Measurements from ENCODE around the gene FAAP20. TPM values are rescaled to one million over a fixed set of nuclear protein-coding genes. Genes with fewer than 3 reads are reported as not detected.

Gene FAAP20
- total and polyA plus RNA-seq, 10 of the 15 experiments (the other 5 are each of a cell fraction or from before 2014, with no cell fraction given), result 0.79 to 91.8 (median 20.9) TPM

DNA sequence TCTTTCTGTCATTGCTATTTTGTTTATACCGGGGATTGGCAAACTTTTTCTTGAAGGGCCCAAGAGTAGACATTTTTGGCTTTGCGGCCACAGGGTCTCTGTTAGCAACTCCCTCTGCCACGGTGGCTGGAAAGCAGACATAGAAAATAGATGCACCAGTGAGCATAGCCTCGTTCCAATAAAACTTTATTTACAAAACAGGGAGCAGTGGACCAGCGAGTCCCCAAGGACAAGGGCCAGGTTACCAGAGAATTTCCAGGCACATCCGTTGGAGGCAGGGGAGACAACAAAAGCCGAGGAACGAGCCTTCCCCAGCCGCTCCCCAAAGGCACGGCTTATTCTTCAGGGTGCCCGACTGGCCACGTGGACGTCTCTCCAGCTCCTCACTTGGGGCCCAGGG, 26.5 kb downstream of the FAAP20 start:
- ChIA-PET RAD21 (ENCODE audit: unreplicated experiment) (no interaction called here), SMC1A (ENCODE audit: uncharacterized antibody, unreplicated experiment) (no interaction called here), CTCF (no interaction called here), POLR2A (no interaction called here)
- BruUV-seq (replicated peaks), result no TSS peak
- no peak overlapping the region for H3K4me2 ChIP-seq (ENCODE audit: control insufficient read depth, insufficient read depth)
- ATAC-seq (no peak), DNase-seq (ENCODE audit: low read depth, low spot score) (no peak), FAIRE-seq (no peak)
- no peak for TF ChIP-seq RBBP5 (conservative IDR thresholded peaks at IDR 0.05)
- TF ChIP-seq NR2C2 (IDR thresholded peaks at IDR 0.05; ENCODE audit: borderline replicate concordance, control insufficient read depth, insufficient read length, low read depth), result no peak
- no peak for TF ChIP-seq MEF2B (IDR thresholded peaks at IDR 0.05; ENCODE audit: partially characterized antibody, poor library complexity, severe bottlenecking)
- no peaks in the 10 kb centered on the region; the same call in 1 of the 3 replicates for H3K9me3 ChIP-seq (replicated peaks; ENCODE audit: control insufficient read depth, insufficient read depth, low read length)
- intact Hi-C loops (cut with micrococcal nuclease; ENCODE audit: unreplicated experiment), result no loop called here
- no peaks in the 10 kb centered on the region for H3K4me1 ChIP-seq (ENCODE audit: control insufficient read depth, insufficient read depth, low read length)
- H3K4me3 ChIP-seq, result no peak overlapping the region
- H4K20me1 ChIP-seq (ENCODE audit: control insufficient read depth, insufficient read depth), result no peaks in the 10 kb centered on the region
- H3K27ac ChIP-seq (ENCODE audit: control insufficient read depth, insufficient read depth), result no peak overlapping the region
- in situ Hi-C loops (cut with MboI), result no loop called here
- 80% methylated on average over 13 of the region's 13 CpGs for WGBS (ENCODE audit: insufficient coverage, insufficient replicate concordance, low lambda C conversion rate, missing lambda C conversion rate)
- H2AFZ ChIP-seq (ENCODE audit: control insufficient read depth, low read depth, low read length), result no peak overlapping the region
- H3K79me2 ChIP-seq (ENCODE audit: control insufficient read depth, insufficient read depth, low read length), result no peaks in the 10 kb centered on the region
- no peaks in the 10 kb centered on the region for H3K27me3 ChIP-seq (replicated peaks in 1 of 2; ENCODE audit: control insufficient read depth in 2 of 2, insufficient read depth in 2 of 2, low read length in 1 of 2)
- no peaks in the 10 kb centered on the region; a peak in 1 of 4 replicates for H3K36me3 ChIP-seq (ENCODE audit: control insufficient read depth in 2 of 2, insufficient read depth in 2 of 2, low read length in 1 of 2)
- H3K9ac ChIP-seq (ENCODE audit: control insufficient read depth, insufficient read depth, low read length), result no peak overlapping the region

DNA sequence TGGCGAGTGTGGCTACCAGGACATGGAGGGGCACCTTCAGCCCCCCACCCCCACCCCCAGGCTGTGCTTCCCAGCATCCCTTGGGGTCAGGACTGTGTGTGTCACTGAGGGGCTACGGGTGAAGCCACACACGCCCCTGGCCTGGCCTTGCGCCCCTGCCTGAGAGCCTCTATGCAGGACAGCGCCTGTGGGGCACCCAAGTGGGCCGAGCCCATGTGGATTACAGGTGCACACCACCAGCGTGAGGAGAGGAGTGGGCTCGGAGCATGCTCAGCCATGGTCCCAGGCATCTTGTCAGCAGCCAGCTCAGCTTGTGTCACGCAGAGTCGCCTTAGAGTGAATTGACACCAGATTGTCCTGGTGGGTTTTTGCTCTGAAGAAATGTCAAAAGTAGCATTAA, 27.9 kb downstream of the FAAP20 start:
- Histone ChIP-seq H3K4me1 (ENCODE audit: control insufficient read depth, insufficient read depth, low read length) (no peaks in the 10 kb centered on the region), H3K27ac (ENCODE audit: control insufficient read depth, insufficient read depth) (no peak overlapping the region), H3K4me2 (ENCODE audit: control insufficient read depth, insufficient read depth) (no peak overlapping the region), H3K9ac (ENCODE audit: control insufficient read depth, insufficient read depth, low read length) (no peak overlapping the region), H4K20me1 (ENCODE audit: control insufficient read depth, insufficient read depth) (no peaks in the 10 kb centered on the region), H3K79me2 (ENCODE audit: control insufficient read depth, insufficient read depth, low read length) (no peaks in the 10 kb centered on the region), H3K9me3 (replicated peaks; ENCODE audit: control insufficient read depth, insufficient read depth, low read length) (no peaks in the 10 kb centered on the region; the same call in 1 of the 3 replicates), H2AFZ (ENCODE audit: control insufficient read depth, low read depth, low read length) (no peak overlapping the region), H3K27me3 (replicated peaks in 1 of 2; ENCODE audit: control insufficient read depth in 2 of 2, insufficient read depth in 2 of 2, low read length in 1 of 2) (no peaks in the 10 kb centered on the region), H3K4me3 (no peak overlapping the region), H3K36me3 (ENCODE audit: control insufficient read depth in 2 of 2, insufficient read depth in 2 of 2, low read length in 1 of 2) (no peaks in the 10 kb centered on the region; a peak in 1 of 4 replicates)
- RAD21 ChIA-PET (ENCODE audit: unreplicated experiment), result no interaction called here
- CTCF ChIA-PET, result no interaction called here
- ATAC-seq, result no peak
- SMC1A ChIA-PET (ENCODE audit: uncharacterized antibody, unreplicated experiment), result no interaction called here
- no peak for FAIRE-seq
- 72% methylated on average over 10 of the region's 10 CpGs for WGBS (ENCODE audit: insufficient coverage, insufficient replicate concordance, low lambda C conversion rate, missing lambda C conversion rate)
- no TSS peak for BruUV-seq (replicated peaks)
- intact Hi-C loops (cut with micrococcal nuclease; ENCODE audit: unreplicated experiment) (no loop called here), in situ Hi-C loops (cut with MboI) (no loop called here)
- POLR2A ChIA-PET, result no interaction called here
- DNase-seq (ENCODE audit: low read depth, low spot score), result no peak
- TF ChIP-seq HDGF (IDR thresholded peaks at IDR 0.05), result no peak
- TF ChIP-seq, protein P1, sequence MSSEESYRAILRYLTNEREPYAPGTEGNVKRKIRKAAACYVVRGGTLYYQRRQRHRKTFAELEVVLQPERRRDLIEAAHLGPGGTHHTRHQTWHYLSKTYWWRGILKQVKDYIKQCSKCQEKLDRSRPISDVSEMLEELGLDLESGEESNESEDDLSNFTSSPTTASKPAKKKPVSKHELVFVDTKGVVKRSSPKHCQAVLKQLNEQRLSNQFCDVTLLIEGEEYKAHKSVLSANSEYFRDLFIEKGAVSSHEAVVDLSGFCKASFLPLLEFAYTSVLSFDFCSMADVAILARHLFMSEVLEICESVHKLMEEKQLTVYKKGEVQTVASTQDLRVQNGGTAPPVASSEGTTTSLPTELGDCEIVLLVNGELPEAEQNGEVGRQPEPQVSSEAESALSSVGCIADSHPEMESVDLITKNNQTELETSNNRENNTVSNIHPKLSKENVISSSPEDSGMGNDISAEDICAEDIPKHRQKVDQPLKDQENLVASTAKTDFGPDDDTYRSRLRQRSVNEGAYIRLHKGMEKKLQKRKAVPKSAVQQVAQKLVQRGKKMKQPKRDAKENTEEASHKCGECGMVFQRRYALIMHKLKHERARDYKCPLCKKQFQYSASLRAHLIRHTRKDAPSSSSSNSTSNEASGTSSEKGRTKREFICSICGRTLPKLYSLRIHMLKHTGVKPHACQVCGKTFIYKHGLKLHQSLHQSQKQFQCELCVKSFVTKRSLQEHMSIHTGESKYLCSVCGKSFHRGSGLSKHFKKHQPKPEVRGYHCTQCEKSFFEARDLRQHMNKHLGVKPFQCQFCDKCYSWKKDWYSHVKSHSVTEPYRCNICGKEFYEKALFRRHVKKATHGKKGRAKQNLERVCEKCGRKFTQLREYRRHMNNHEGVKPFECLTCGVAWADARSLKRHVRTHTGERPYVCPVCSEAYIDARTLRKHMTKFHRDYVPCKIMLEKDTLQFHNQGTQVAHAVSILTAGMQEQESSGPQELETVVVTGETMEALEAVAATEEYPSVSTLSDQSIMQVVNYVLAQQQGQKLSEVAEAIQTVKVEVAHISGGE (CRISPR knock-in tag; IDR thresholded peaks at IDR 0.05), result no peak
- no peak for TF ChIP-seq CHD2 (IDR thresholded peaks at IDR 0.05; ENCODE audit: borderline replicate concordance, low read depth, low read length)
- TF ChIP-seq, protein P2, sequence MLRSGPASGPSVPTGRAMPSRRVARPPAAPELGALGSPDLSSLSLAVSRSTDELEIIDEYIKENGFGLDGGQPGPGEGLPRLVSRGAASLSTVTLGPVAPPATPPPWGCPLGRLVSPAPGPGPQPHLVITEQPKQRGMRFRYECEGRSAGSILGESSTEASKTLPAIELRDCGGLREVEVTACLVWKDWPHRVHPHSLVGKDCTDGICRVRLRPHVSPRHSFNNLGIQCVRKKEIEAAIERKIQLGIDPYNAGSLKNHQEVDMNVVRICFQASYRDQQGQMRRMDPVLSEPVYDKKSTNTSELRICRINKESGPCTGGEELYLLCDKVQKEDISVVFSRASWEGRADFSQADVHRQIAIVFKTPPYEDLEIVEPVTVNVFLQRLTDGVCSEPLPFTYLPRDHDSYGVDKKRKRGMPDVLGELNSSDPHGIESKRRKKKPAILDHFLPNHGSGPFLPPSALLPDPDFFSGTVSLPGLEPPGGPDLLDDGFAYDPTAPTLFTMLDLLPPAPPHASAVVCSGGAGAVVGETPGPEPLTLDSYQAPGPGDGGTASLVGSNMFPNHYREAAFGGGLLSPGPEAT (IDR thresholded peaks at IDR 0.05; ENCODE audit: low read depth), result no peak
- TF ChIP-seq, protein P3, sequence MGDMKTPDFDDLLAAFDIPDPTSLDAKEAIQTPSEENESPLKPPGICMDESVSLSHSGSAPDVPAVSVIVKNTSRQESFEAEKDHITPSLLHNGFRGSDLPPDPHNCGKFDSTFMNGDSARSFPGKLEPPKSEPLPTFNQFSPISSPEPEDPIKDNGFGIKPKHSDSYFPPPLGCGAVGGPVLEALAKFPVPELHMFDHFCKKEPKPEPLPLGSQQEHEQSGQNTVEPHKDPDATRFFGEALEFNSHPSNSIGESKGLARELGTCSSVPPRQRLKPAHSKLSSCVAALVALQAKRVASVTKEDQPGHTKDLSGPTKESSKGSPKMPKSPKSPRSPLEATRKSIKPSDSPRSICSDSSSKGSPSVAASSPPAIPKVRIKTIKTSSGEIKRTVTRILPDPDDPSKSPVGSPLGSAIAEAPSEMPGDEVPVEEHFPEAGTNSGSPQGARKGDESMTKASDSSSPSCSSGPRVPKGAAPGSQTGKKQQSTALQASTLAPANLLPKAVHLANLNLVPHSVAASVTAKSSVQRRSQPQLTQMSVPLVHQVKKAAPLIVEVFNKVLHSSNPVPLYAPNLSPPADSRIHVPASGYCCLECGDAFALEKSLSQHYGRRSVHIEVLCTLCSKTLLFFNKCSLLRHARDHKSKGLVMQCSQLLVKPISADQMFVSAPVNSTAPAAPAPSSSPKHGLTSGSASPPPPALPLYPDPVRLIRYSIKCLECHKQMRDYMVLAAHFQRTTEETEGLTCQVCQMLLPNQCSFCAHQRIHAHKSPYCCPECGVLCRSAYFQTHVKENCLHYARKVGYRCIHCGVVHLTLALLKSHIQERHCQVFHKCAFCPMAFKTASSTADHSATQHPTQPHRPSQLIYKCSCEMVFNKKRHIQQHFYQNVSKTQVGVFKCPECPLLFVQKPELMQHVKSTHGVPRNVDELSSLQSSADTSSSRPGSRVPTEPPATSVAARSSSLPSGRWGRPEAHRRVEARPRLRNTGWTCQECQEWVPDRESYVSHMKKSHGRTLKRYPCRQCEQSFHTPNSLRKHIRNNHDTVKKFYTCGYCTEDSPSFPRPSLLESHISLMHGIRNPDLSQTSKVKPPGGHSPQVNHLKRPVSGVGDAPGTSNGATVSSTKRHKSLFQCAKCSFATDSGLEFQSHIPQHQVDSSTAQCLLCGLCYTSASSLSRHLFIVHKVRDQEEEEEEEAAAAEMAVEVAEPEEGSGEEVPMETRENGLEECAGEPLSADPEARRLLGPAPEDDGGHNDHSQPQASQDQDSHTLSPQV (IDR thresholded peaks at IDR 0.05), result no peak

Measured in GM12878 (cell line).